ENCODE results near the gene CCDC171. TPM values are rescaled to one million over a fixed set of nuclear protein-coding genes. Genes with fewer than 3 reads are reported as not detected.

The CCDC171 gene
- total and polyA plus RNA-seq, 2 of the 13 experiments (the other 11 are each of a cell fraction or from before 2014, with no cell fraction given), result 0.95 to 2.5 TPM

DNA sequence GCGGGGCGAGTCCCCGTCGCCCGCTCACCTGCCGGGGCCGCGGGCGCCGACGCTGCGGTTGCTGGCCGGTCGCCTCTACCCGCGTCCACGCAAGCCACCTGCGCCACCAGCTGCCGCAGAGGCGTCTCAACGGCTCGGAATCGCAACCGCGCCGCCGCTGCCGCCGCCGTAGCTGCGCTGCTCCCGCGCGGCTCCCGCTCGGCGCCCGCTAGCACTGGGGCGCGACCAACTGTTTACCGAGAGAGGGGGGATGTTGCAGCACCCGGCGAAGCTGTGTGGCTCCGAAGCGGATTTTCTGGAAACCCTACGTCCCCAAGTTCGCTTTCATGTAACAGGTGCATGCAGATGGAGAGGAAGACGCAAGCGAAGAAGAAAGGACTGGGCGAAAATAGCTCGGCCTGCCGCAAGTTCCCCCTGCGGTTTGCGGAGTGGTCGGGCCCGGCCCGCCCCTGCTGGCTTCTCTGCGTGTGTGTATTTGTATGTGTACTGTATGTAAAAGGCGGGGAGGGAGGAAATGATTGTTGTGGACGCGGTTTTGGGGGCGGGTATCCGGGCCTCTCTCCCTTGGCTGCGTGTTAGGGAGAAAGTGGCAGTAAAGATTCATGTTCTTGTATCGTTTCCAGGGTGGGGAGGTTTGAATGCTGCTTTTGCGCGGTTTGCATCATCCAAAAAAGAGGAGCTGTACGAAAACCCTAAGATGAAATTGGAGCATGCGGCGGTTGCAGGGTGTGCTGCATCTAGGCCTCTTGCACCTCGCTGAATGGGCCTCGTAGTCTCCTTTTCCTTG is 41.9 kb upstream of the CCDC171 start, which contains the start of gene PSIP1 (continued):
- TF ChIP-seq GTF2F1 (IDR thresholded peaks at IDR 0.05; ENCODE audit: low read length) (no peak), U2AF1 (optimal IDR thresholded peaks at IDR 0.05; ENCODE audit: low read depth, low read length) (no peak), MEIS1 (CRISPR knock-in tag; IDR thresholded peaks at IDR 0.05; ENCODE audit: borderline replicate concordance) (0 out of 2 replicates have a peak, but pooled peaks have one; percentile 56), HNRNPK (IDR thresholded peaks at IDR 0.05; ENCODE audit: low read depth, low read length, poor library complexity, severe bottlenecking) (no peak), ZNF441 (CRISPR knock-in tag; IDR thresholded peaks at IDR 0.05; ENCODE audit: borderline replicate concordance) (peak; percentile 30; the same call in 1 of the 2 replicates), MED1 (CRISPR knock-in tag; IDR thresholded peaks at IDR 0.05) (0 out of 2 replicates have a peak, but pooled peaks have one; percentile 10), ZNF33B (CRISPR knock-in tag; IDR thresholded peaks at IDR 0.05) (no peak), ZNF496 (CRISPR knock-in tag; IDR thresholded peaks at IDR 0.05; ENCODE audit: insufficient replicate concordance) (no peak)
- TF ChIP-seq, protein P1, sequence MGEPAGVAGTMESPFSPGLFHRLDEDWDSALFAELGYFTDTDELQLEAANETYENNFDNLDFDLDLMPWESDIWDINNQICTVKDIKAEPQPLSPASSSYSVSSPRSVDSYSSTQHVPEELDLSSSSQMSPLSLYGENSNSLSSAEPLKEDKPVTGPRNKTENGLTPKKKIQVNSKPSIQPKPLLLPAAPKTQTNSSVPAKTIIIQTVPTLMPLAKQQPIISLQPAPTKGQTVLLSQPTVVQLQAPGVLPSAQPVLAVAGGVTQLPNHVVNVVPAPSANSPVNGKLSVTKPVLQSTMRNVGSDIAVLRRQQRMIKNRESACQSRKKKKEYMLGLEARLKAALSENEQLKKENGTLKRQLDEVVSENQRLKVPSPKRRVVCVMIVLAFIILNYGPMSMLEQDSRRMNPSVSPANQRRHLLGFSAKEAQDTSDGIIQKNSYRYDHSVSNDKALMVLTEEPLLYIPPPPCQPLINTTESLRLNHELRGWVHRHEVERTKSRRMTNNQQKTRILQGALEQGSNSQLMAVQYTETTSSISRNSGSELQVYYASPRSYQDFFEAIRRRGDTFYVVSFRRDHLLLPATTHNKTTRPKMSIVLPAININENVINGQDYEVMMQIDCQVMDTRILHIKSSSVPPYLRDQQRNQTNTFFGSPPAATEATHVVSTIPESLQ (CRISPR knock-in tag; conservative IDR thresholded peaks at IDR 0.05), result no peak
- TF ChIP-seq, protein P2, sequence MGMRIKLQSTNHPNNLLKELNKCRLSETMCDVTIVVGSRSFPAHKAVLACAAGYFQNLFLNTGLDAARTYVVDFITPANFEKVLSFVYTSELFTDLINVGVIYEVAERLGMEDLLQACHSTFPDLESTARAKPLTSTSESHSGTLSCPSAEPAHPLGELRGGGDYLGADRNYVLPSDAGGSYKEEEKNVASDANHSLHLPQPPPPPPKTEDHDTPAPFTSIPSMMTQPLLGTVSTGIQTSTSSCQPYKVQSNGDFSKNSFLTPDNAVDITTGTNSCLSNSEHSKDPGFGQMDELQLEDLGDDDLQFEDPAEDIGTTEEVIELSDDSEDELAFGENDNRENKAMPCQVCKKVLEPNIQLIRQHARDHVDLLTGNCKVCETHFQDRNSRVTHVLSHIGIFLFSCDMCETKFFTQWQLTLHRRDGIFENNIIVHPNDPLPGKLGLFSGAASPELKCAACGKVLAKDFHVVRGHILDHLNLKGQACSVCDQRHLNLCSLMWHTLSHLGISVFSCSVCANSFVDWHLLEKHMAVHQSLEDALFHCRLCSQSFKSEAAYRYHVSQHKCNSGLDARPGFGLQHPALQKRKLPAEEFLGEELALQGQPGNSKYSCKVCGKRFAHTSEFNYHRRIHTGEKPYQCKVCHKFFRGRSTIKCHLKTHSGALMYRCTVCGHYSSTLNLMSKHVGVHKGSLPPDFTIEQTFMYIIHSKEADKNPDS (CRISPR knock-in tag; IDR thresholded peaks at IDR 0.05), result no peak
- TF ChIP-seq, protein P3, sequence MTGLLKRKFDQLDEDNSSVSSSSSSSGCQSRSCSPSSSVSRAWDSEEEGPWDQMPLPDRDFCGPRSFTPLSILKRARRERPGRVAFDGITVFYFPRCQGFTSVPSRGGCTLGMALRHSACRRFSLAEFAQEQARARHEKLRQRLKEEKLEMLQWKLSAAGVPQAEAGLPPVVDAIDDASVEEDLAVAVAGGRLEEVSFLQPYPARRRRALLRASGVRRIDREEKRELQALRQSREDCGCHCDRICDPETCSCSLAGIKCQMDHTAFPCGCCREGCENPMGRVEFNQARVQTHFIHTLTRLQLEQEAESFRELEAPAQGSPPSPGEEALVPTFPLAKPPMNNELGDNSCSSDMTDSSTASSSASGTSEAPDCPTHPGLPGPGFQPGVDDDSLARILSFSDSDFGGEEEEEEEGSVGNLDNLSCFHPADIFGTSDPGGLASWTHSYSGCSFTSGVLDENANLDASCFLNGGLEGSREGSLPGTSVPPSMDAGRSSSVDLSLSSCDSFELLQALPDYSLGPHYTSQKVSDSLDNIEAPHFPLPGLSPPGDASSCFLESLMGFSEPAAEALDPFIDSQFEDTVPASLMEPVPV (CRISPR knock-in tag; IDR thresholded peaks at IDR 0.05), result peak; percentile 31; the same call in 1 of the 2 replicates
- TF ChIP-seq, protein P4, sequence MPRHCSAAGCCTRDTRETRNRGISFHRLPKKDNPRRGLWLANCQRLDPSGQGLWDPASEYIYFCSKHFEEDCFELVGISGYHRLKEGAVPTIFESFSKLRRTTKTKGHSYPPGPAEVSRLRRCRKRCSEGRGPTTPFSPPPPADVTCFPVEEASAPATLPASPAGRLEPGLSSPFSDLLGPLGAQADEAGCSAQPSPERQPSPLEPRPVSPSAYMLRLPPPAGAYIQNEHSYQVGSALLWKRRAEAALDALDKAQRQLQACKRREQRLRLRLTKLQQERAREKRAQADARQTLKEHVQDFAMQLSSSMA (CRISPR knock-in tag; IDR thresholded peaks at IDR 0.05), result peak; percentile 72; the same call in 1 of the 2 replicates
- TF ChIP-seq, protein P5, sequence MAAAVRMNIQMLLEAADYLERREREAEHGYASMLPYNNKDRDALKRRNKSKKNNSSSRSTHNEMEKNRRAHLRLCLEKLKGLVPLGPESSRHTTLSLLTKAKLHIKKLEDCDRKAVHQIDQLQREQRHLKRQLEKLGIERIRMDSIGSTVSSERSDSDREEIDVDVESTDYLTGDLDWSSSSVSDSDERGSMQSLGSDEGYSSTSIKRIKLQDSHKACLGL (CRISPR knock-in tag; IDR thresholded peaks at IDR 0.05), result 0 out of 2 replicates have a peak, but pooled peaks have one; percentile 6
- TF ChIP-seq, protein P6, sequence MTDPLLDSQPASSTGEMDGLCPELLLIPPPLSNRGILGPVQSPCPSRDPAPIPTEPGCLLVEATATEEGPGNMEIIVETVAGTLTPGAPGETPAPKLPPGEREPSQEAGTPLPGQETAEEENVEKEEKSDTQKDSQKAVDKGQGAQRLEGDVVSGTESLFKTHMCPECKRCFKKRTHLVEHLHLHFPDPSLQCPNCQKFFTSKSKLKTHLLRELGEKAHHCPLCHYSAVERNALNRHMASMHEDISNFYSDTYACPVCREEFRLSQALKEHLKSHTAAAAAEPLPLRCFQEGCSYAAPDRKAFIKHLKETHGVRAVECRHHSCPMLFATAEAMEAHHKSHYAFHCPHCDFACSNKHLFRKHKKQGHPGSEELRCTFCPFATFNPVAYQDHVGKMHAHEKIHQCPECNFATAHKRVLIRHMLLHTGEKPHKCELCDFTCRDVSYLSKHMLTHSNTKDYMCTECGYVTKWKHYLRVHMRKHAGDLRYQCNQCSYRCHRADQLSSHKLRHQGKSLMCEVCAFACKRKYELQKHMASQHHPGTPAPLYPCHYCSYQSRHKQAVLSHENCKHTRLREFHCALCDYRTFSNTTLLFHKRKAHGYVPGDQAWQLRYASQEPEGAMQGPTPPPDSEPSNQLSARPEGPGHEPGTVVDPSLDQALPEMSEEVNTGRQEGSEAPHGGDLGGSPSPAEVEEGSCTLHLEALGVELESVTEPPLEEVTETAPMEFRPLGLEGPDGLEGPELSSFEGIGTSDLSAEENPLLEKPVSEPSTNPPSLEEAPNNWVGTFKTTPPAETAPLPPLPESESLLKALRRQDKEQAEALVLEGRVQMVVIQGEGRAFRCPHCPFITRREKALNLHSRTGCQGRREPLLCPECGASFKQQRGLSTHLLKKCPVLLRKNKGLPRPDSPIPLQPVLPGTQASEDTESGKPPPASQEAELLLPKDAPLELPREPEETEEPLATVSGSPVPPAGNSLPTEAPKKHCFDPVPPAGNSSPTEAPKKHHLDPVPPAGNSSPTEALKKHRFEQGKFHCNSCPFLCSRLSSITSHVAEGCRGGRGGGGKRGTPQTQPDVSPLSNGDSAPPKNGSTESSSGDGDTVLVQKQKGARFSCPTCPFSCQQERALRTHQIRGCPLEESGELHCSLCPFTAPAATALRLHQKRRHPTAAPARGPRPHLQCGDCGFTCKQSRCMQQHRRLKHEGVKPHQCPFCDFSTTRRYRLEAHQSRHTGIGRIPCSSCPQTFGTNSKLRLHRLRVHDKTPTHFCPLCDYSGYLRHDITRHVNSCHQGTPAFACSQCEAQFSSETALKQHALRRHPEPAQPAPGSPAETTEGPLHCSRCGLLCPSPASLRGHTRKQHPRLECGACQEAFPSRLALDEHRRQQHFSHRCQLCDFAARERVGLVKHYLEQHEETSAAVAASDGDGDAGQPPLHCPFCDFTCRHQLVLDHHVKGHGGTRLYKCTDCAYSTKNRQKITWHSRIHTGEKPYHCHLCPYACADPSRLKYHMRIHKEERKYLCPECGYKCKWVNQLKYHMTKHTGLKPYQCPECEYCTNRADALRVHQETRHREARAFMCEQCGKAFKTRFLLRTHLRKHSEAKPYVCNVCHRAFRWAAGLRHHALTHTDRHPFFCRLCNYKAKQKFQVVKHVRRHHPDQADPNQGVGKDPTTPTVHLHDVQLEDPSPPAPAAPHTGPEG (CRISPR knock-in tag; IDR thresholded peaks at IDR 0.05), result peak; percentile 63

Data from HepG2 (cell line).